ENCODE results near the gene PLA2G2F.
"Not testable (repeated sequence)": the region's sequence is repeated elsewhere in the genome, so short reads cannot be mapped to it uniquely, and the experiment has no call there.

PLA2G2F gene

DNA sequence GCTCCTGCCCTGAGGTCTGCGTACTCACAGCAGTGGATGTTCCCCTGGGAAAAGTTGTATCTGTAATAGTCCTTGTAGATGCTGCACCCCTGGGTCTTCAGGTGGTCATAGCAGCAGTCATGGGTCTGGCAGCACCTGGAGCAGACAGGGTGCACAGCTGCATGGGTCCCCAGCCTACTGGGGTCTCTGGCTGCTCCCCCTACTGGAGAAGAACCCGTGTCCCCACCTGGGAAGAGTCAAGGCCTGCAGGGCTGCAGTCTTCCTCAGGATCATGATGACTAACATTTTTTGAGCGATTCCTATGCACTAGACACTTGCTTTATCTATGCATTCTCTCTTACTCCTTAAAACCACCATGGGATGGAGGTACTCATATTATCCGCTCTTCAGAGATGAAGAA is 23.6 kb upstream of the PLA2G2F start:
- no peak for DNase-seq

DNA sequence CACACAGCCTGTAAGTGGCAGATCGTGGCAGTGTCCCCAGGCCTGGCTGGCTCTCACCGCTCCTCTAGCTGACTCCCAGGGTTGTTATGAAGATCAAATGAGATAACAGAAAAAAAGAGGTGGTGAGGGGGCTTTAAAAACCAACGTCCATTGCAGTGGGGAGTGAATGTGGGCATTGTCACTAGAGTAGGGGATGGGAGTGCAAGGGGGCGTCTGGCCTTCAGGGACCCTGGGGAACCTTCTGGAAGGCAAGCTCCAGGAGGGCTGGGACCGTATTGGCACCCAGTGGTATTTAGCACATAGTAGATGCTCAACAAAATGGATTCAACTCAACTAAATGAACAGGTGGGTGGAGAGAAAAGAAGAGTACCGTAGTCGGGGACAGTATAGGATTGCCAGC is 23.2 kb upstream of the PLA2G2F start:
- no peak for DNase-seq

DNA sequence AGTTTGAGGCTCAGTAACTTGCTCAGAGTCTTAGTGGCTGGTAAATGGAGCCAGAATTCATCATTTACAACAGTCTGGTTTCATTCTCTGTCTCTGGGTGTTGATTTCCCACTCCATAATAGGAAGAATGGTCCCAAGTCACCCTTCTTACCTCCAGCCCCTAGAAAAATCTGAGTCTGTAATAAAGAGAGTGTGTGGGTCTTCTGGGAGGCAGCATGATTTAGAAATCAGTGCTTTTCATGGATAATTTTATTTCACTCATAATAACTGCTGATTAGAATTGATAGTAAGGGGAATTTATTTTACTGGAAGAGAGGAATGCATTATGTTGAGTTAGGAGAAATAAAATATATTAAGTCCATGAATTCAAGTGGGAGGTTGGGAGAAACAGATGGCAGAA is 21.9 kb upstream of the PLA2G2F start:
- no peak for DNase-seq

DNA sequence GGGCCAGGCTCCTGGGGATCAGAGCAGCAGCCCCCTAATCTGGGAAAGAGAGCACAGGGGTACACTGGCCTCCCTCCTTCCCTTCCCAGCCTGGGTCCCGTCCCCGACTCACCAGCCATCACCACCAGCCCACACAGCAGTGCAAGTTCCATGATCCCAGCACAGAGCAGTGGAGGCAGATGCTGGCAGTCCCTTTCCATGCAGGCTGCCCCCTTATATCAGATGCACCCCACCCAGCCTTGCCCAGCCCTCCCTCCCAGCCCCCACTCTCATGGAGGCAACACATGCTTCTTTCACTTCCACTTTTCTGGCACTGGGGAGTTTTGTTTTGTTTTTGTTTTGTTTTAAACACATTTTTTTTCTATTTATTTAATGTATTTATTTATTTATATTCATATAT is 19.8 kb upstream of the PLA2G2F start, which contains the start of gene PLA2G2D:
Gene PLA2G2D, minus strand, starts transcription at position 190 of the 400 bp plus-strand sequence. Its CDS starts 38 bp downstream, at position 152.
- no peak for DNase-seq

DNA sequence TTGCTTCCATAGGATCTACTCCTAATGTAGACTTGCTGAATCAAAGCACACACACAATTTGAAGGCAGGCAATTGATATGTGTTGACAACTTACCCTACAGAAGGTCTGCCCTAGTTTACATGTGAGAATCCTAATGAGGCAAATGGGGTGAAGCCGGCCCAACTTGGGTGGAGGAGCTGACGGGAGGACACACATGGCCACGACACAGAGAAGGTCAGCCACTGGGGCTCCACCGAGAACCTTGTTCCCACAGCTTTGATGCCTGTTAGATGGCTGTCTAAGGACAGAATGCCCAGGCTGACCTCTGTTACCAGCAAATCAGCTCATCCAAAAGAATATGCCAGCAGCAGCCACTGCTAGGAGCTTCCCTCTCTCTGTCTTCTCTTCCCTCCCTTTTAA is 18.3 kb upstream of the PLA2G2F start:
- DNase-seq, result no peak

DNA sequence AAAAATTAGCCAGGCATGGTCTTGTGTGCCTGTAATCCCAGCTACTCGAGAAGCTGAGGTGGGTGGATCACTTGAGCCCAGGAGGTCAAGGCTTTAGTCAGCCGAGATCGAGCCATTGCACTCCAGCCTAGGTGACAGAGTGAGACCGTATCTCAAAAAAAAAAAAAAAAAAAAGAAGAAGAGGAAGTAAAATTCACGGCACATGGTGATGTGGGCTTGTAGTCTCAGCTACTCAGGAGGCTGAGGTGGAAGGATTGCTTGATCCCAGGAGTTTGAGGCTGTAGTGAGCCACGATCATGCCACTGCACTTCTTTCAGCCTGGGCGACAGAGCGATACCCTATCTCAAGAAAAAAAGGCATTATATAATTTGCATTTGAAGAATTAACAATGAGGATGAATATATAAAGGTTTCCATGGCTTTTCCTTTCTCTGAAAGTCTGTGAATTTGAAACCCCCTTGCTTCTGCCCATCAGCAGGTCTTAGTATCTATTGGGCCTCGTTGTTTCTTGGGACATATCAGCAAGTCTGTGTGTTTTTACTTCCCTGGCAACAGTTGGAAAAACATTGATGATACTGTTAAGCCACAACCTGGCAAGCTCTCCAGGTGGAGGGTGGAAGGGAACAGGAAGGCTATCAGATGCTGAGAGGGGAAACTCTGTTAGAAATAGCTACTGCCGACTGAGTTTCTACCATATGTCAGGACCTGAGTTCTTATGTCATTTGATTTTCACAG is 15.2 kb upstream of the PLA2G2F start:
- no peak for DNase-seq

DNA sequence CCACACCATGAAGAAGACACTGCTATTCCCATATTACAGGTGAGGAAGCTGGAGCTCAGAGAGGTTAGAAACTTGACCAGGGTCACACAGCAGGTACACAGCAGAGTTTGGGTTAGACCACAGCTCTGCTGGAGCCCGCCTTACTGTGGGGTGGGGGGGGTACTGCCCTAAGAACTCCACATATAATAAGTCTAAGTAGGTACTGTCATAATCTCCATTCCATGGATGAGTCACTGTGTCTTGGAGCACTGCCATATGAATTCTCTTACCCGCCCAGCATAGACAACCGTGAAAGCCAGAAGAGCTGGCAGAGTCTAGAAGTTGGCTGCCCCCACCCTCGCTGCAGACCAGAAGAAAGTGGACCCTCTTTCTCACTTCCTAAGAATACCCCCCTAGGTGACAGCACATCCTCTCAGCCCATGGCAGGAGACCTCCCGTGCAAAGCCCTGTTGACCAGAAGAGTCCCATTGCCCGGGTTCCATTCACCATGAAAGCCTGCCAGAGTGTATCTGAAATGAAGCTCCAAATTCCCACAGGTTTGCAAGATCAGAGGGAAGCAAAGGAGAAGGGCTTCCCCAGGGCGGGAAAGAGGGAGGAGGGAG is 14.6 kb upstream of the PLA2G2F start:
- DNase-seq, result peak; percentile 81

DNA sequence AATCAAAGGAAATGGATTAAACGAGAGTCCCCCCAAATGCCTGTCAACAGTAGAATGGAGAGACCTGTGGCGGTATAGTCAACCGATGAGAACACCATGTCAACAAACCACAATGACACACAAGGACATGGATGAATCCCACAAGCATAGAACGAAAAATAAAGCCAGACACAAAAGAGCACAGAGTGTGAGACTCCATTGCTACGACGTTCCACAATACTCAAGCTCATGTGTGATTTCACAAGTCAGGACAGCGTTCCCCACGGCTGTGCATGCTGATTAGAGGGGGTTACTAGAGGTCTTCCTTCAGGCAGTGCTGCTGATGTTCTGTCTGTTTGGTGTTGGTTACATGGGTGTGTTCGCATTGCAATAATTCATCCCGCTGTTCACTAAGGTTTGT is 14.0 kb upstream of the PLA2G2F start:
- DNase-seq, result peak; percentile 27

DNA sequence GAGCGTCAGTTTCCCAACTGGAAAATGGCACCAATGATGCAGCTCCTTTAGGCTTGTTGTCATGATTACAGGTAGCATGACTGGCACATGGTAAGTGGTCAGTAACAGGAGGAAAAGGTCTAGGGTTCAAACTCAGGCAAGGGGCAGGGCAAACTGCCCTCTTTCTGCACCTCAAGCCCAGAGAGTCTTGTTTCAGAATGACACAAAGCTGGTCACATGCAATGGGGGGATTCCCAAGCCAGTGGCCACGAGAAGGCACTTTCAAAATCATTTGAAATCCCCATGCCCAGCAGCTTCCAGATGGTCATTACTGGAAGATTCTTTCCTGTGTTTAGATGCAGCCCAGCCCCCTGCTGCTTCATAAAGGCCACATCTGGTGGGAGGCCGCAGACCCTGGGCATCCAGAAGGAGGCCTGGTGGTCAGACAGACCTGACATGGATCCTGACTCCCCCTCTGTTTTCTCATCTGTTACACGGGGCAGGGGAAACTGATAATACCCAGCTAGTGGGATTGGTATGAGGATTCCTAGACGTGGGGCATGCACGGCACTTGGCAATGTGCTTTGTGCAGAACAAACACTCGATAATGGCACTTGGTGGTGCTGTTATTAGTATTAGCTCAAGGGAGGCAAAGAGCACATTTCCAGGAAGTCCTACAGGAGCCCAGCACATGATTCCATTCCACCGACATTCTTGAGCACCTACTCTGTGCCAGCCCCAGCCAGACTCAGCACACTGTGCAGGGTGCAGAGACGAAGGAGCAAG is 12.9 kb upstream of the PLA2G2F start:
- DNase-seq, result no peak

DNA sequence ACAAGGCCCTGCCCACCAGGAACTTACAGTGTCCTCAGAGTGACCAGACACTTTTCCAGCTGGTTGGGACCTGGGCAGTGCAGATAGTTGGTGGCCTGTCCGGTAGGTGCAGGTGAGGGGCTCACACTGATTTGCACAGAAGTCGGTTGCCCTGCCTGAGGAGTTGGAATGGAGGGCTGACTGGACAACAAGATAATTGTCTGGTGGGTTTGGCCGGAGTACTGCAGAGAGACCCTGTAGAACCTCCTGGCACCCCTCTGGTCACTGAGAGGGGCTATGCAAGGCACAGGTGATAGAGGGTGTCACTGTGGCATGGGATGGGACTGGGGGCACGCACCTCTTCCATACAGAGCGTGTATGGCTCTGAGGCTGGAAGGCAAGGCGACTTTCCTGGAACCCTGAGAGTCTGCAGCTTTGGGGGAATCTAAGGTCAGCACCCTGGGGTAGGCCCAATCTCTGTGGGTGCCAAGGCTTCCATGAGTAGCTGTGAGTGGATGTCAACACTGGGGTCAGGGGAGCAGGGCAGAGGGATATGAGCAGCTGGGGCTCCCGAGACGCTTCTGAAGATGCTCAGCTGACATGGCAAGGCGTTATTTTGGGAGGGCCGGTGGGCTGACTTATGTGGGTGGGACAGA is 12.2 kb upstream of the PLA2G2F start:
- DNase-seq, result no peak

DNA sequence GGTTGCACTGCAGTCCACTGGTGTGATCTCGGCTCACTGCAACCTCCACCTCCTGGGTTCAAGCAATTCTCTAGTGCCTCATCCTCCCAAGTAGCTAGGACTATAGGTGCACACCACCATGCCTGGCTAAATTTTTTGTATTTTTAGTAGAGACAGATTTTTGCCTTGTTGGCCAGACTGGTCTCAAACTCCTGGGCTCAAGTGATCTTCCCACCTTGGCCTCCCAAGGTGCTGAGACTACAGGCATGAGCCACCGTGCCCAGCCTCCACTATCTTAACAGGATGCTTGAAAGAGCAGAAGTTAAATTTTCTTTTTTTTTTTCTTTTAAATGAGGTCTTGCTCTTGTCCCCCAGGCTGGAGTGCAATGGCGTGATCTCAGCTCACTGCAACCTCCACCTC is 8.6 kb upstream of the PLA2G2F start:
- DNase-seq, result not testable (repeated sequence)

DNA sequence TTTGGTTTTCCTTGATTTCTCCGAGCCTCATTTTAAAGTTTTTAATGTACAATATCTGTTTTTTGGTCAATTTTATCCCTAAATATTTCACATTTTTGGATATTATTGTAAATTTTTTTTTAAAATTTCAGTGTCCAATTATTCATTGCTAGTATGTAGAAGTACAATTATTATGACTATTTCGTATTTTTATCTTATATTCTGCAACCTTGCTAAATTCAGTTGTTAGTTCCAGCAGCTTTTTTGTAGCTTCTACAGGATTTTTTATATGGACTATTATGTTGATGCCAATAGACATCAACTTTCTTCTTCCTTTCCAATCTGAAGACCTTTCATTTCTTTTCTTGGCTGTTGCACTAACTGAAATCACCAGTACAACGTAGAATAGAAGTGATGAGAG is 4.1 kb upstream of the PLA2G2F start:
- no peak for DNase-seq

DNA sequence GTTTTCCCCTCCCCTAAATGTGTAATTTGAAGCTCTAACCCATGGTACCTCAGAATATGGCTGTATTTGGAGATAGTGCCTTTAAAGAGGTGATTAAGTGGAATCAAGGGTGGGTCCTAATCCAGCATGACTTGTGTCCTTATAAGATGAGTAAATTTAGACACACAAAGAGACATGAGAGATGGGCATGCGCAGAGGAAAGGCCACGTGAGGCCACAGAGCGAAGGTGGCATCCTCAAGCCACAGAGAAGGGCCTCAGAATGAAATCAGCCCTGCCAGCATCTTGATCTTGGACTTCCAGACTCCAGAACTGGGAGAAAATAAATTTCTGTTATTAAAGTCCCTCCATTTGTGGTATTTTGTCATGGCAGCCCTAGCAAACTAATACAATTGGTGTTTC is 2.9 kb upstream of the PLA2G2F start:
- DNase-seq, result no peak

DNA sequence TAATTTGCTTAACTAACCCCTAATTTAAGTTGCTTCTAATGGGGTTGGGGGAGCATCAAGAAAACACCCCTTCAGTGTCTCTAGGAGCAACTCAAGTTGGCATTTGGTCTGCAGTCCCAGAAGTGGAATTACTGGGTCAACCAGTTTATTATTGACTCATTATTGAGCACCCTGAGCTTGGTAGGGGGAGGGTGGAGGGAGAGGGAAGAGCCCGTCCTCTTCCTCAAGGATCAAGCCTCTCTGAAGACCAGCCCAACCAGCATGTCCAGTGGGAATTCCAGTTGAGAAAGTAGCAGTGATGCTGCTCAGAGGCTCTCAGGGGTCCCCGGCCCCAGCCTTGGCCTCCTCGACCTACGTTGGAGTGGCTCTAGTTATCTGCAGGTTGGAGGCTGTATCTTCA is 2.1 kb upstream of the PLA2G2F start:
- no peak for DNase-seq

DNA sequence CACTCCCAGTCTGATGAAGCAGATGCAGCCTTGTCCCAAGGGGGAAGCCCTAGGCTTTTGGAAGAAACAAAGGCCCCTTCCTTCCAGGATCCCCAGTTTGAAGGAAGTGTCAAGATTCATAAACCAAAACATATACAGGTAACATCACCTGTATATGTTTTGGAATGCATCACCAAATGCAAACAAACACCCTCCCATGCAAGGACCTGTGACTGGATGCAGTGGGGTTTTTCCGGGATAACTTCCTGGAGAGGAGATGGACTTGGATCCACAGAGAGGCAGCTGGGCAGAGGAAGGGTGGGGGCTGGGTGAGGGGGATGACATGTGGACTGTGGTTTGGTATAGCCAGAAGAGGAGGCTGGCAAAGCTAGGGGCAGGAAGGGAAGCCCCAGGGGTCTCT is 1.5 kb upstream of the PLA2G2F start:
- DNase-seq, result no peak

DNA sequence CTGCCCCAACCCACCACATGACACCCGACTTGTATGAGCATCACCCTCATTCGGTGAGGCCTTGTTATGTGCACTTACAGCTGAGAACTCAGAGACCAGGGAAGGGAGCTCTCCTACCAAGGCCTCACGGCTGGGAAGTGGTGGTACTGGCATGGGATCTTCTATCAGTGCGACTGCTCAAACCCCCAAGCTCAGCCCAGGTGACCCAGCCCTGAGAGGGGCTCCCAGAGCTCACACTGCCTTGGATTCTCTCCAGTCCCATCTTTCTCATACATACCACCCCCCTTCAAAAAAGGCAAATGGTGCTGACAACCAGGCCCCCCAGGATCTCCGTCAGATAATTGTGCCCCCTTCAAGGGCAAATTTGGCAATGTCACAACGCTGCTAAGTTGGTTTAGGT is 777 bp upstream of the PLA2G2F start:
- DNase-seq, result no peak

DNA sequence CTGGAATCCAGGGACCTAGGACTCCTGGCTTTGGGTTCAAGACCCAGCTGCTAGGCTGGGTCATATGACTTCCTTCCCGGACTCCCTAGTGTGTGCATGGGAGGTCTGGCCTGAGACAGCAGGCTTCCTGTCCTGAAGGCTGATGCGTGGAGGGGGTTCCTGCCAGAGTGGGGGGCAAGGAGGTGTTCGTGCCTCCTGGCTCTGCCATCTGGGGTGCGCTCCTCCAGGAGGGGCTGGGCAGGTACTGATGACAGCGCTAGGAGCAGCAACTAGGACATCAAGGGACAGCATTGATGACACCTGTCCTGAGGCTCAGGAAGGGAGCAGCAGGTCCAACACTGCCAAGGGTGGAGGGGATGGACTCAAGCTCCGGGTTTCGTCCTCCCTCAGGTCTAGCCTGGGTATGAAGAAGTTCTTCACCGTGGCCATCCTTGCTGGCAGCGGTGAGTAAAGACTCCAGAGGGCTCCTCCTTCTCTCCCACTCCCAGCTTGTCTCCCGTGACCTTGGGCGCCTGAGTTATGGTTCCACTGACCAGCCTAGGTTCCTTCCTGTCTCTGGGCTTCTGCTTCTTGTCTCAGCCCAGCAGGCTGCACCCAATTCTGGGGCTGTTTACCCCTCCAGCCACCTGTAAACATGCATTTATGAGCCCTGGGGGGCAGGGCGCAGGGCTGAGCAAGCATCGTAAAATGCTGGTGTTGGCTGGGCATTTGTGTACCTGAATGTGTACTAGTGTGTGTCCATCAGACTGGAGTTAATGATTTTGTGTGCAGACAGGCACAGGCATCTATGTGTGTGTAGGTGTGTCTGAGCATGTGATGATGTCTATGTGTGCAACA is 871 bp downstream of the PLA2G2F start:
- no peak for DNase-seq

DNA sequence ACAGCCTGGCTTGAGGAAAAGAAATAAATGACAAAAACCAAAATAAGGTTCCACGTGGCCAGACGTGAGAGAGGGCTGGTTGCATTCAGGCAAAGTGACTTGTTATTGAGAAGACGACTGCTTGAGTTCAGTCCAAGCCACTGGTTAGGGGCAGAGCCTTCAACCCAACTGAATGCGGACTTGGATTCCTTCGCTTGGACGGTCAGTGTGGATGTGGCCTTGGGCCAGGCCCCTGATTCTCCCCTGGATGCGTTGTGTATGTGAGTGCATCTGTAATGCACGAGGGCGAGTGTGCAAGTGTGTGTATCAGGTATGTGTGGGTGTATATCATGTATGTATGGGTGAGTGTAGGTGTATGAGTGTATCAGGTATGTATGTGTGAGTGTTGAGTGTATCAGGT is 1.9 kb downstream of the PLA2G2F start:
- no peak for DNase-seq

DNA sequence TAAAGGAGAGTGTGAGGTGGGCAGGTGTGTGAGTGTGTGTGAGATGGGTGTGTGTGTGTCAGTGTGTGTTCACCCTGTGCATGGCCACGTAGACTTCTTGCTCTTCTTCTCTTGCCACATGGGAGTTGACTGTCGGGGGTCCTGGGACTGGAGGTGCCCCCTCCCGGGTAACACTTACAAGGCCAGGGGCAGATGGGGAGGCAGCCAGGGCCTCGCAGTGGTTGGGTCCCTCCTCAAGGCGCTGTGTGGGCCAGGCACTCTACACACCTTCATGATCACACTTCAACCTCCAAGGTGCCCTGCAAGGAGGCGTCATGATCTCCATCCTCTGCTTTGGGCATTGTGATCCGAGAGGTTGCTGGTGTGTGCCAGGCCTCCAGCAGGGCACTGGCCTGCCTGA is 2.3 kb downstream of the PLA2G2F start:
- DNase-seq, result no peak

DNA sequence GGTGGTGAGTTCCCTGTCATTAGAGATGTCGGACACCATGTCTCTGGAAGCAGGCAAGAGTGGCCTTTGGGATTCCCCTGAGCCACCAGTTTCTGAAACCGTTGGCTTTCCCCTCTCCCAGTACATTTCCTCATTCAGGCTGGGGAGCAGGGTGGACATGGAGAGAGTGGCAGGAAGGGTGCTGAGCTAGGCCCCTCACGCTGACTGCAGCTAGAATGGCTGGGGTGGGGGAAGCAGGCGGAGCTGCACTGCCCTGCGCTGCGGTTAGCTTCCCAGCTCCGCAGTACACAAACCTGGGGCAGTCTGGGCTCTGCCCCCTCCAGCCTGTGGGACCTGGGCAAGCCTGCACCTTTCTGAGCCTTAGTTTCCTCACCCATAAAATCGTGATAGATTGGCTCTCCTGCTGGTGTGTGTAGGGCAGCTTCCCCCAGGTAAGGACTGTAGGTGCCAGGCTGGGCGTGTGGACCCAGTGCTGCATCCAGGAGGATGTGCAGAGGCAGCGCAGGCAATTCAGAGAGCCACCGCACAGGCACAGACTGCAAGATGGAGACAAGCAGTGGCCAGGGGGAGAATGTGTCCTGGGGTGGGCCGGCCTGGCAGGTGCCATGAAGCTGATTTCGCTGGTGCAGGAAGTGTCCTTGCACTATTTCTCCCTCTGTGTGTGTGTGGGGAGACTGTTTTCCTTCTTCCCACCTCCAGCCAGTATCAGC is 3.0 kb downstream of the PLA2G2F start:
- no peak for DNase-seq

DNA sequence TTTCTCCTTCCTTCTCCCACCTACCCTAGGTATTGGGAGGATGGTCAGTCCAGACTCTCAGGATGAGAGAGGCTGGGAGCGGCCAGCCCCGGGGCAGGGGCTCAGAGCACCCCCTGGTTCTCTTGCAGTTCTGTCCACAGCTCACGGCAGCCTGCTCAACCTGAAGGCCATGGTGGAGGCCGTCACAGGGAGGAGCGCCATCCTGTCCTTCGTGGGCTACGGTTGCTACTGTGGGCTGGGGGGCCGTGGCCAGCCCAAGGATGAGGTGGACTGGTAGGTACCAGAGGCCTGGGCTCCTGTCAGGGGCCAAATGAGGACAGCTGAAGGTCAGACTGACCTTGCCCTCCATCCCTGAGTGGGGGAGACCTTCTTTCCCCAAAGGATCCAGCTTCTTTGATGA is 4.2 kb downstream of the PLA2G2F start:
- DNase-seq, result no peak
